Loucy (cell line): ENCODE results near the gene ZNF317.

Experiments
- H2AFZ ChIP-seq: fragments of 200-600 bp; sonication (generic); 2 replicates; pipeline ENCODE4 v1.6.0; 2016; ENCODE audit warnings: antibody characterized with exemption, mild to moderate bottlenecking, low read length, moderate library complexity
- H3F3A ChIP-seq: fragments of 200-600 bp; 2 replicates; pipeline ENCODE4 v1.6.0; 2016; ENCODE audit warnings: antibody characterized with exemption, low read depth, mild to moderate bottlenecking
- H3K27me3 ChIP-seq: fragments of 200-600 bp; sonication (generic); 2 replicates; pipeline ENCODE4 v1.6.1; 2014; ENCODE audit warnings: low read length, mild to moderate bottlenecking; ENCODE audit not compliant: insufficient read depth, poor library complexity, severe bottlenecking
- H3K36me3 ChIP-seq: fragments of 200-600 bp; sonication (generic); 2 replicates; pipeline ENCODE4 v1.6.1; 2016; ENCODE audit warnings: low read length; ENCODE audit not compliant: insufficient read depth
- H3K4me1 ChIP-seq: fragments of 200-600 bp; sonication (generic); 2 replicates; pipeline ENCODE4 v1.5.1; 2014; ENCODE audit warnings: low read length, mild to moderate bottlenecking; ENCODE audit not compliant: insufficient read depth, poor library complexity, severe bottlenecking
- H3K4me2 ChIP-seq: fragments of 200-600 bp; sonication (generic); 2 replicates; pipeline ENCODE4 v1.6.0; 2014; ENCODE audit warnings: antibody characterized with exemption, low read length, low read depth, mild to moderate bottlenecking; ENCODE audit not compliant: poor library complexity, severe bottlenecking
- H3K4me3 ChIP-seq: fragments of 200-600 bp; sonication (generic); 2 replicates; pipeline ENCODE4 v1.5.1; 2014; ENCODE audit warnings: low read length, mild to moderate bottlenecking, mixed read lengths; ENCODE audit not compliant: poor library complexity, severe bottlenecking
- H3K79me2 ChIP-seq: fragments of 200-600 bp; sonication (generic); 2 replicates; pipeline ENCODE4 v1.6.1; 2014; ENCODE audit warnings: low read length; ENCODE audit not compliant: insufficient read depth
- H3K9ac ChIP-seq: fragments of 200-600 bp; sonication (generic); 2 replicates; pipeline ENCODE4 v1.6.0; 2014; ENCODE audit warnings: mild to moderate bottlenecking, low read depth, low read length, moderate library complexity; ENCODE audit not compliant: poor library complexity, severe bottlenecking
- H3K9me2 ChIP-seq: fragments of 200-600 bp; sonication (generic); replicated peaks from 2 replicates; pipeline ENCODE4 v1.6.1; 2016; ENCODE audit warnings: low read depth, low read length, mixed read lengths
- H3K9me3 ChIP-seq: fragments of 200-600 bp; sonication (generic); 2 replicates; pipeline ENCODE4 v1.6.1; 2014; ENCODE audit warnings: mild to moderate bottlenecking, antibody characterized with exemption, low read length, low read depth; ENCODE audit not compliant: insufficient read depth
- H4K20me1 ChIP-seq: fragments of 200-600 bp; sonication (generic); 2 replicates; pipeline ENCODE4 v1.6.0; 2014; ENCODE audit warnings: antibody characterized with exemption, low read length, mild to moderate bottlenecking; ENCODE audit not compliant: insufficient read depth, poor library complexity, severe bottlenecking
- CTCF ChIP-seq: fragments of 200-600 bp; sonication (generic); conservative IDR thresholded peaks from 2 replicates; pipeline ENCODE4 v1.5.1; 2014; ENCODE audit warnings: mild to moderate bottlenecking, antibody characterized with exemption, low read length
- EZH2phosphoT487 ChIP-seq: fragments of 200-600 bp; IDR thresholded peaks from 2 replicates; pipeline ENCODE4 v1.6.1; 2018; ENCODE audit warnings: antibody characterized with exemption, mild to moderate bottlenecking, moderate library complexity, borderline replicate concordance

Gene ZNF317

GRCh38 chr19:9139609-9140158 is 513 bp upstream of the ZNF317 start:
- peaks cover 29% of the 10 kb centered on the region for H3K4me1 ChIP-seq
- peak overlapping the region; percentile 95 for H3K4me2 ChIP-seq
- H3F3A ChIP-seq = no peaks in the 10 kb centered on the region
- TF ChIP-seq EZH2phosphoT487 = no peak
- TF ChIP-seq CTCF = no peak
- H3K79me2 ChIP-seq = peaks cover 45% of the 10 kb centered on the region
- peak overlapping the region; percentile 93 for H3K4me3 ChIP-seq
- no peaks in the 10 kb centered on the region for H3K36me3 ChIP-seq
- peak overlapping the region; percentile 92 for H3K9ac ChIP-seq
- peaks cover 2% of the 10 kb centered on the region; the same call in 1 of the 2 replicates for H3K9me3 ChIP-seq
- no peaks in the 10 kb centered on the region for H3K27me3 ChIP-seq
- H2AFZ ChIP-seq = peak overlapping the region; percentile 100
- no peaks in the 10 kb centered on the region for H3K9me2 ChIP-seq
- peaks cover 26% of the 10 kb centered on the region for H4K20me1 ChIP-seq

- peaks cover 37% of the 10 kb centered on the region for H4K20me1 ChIP-seq
- peaks cover 22% of the 10 kb centered on the region for H3K4me1 ChIP-seq
- H3K4me3 ChIP-seq = no peak overlapping the region
- TF ChIP-seq EZH2phosphoT487 = no peak
- no peak for TF ChIP-seq CTCF
- H3K36me3 ChIP-seq = peaks cover 13% of the 10 kb centered on the region; the same call in 1 of the 2 replicates
- no peaks in the 10 kb centered on the region for H3K27me3 ChIP-seq
- H3K4me2 ChIP-seq = no peak overlapping the region
- H2AFZ ChIP-seq = no peak overlapping the region
- no peak overlapping the region for H3K9ac ChIP-seq
- no peaks in the 10 kb centered on the region for H3F3A ChIP-seq
- no peaks in the 10 kb centered on the region for H3K9me2 ChIP-seq
- H3K9me3 ChIP-seq = peaks cover 12% of the 10 kb centered on the region; the same call in 1 of the 2 replicates
- H3K79me2 ChIP-seq = peaks cover 96% of the 10 kb centered on the region
These were observed 4.7 kb downstream of the ZNF317 start for GRCh38 chr19:9144920-9145319.

GRCh38 chr19:9146882-9147281 is 6.7 kb downstream of the ZNF317 start:
- H3K79me2 ChIP-seq = peaks cover 99% of the 10 kb centered on the region
- no peak overlapping the region for H3K4me3 ChIP-seq
- peaks cover 11% of the 10 kb centered on the region for H3K4me1 ChIP-seq
- H3F3A ChIP-seq = no peaks in the 10 kb centered on the region
- H4K20me1 ChIP-seq = peaks cover 32% of the 10 kb centered on the region
- H2AFZ ChIP-seq = no peak overlapping the region
- no peaks in the 10 kb centered on the region for H3K27me3 ChIP-seq
- H3K9me3 ChIP-seq = peaks cover 12% of the 10 kb centered on the region; the same call in 1 of the 2 replicates
- TF ChIP-seq EZH2phosphoT487 (no peak), CTCF (no peak)
- H3K9ac ChIP-seq = no peak overlapping the region
- peaks cover 13% of the 10 kb centered on the region; the same call in 1 of the 2 replicates for H3K36me3 ChIP-seq
- no peak overlapping the region for H3K4me2 ChIP-seq
- H3K9me2 ChIP-seq = no peaks in the 10 kb centered on the region
